GM21515 (cell line): Measurements from ENCODE around the gene KCNIP2.
A peak's percentile ranks its signal among the peaks of the same experiment; 100 is the strongest.
"Not testable (repeated sequence)": the region's sequence is repeated elsewhere in the genome, so short reads cannot be mapped to it uniquely, and the experiment has no call there.

Experiments
- ATAC-seq: cut with Tn5 transposase; IDR thresholded peaks from one replicate; pipeline ENCODE4 v1.9.1; 2021; ENCODE audit not compliant: unreplicated experiment

Gene KCNIP2

DNA sequence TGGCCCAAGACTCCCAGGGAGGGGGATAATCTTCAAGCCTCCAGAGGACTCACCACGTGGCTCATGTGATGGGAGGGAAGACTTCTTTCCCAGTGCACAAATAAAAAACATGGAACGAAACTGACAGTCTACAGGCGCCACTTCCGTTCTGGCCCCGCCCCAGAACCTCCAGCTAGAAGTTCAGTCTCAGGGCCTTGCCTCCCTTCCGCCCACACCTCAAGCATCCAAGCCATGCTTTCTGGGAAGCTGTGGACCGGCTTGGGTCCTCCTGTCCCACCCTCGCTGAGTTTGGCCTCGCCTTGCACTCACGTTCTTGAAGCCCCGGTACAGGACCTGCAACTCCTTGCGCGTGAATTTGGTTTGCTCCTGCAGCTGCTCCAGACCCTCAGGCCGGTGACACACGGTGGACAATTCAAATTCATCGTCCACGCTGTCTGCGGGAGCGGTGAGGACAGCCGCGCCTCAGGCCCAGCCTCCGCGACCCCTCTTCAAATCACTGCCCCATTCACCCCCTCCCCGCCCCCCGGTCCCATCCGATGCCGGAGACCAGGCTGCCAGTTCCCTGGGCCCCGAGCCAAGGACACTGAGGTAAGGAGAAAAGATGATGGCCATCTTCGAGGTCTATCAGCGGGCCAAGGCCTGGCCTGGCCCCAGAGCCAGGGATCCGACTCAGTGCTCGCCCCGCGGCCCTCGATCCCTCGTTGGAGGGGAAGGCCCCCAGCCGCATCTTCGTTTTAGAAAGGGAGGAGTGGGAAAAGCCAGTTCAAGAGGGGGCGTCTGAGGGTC lies 14.6 kb downstream of the KCNIP2 start:
- ATAC-seq, result no peak

- ATAC-seq, result no peak
These were observed 15.5 kb downstream of the KCNIP2 start for GRCh38 chr10:101827919-101828600.

GRCh38 chr10:101826852-101827434 lies 16.7 kb downstream of the KCNIP2 start:
- ATAC-seq, result no peak

DNA sequence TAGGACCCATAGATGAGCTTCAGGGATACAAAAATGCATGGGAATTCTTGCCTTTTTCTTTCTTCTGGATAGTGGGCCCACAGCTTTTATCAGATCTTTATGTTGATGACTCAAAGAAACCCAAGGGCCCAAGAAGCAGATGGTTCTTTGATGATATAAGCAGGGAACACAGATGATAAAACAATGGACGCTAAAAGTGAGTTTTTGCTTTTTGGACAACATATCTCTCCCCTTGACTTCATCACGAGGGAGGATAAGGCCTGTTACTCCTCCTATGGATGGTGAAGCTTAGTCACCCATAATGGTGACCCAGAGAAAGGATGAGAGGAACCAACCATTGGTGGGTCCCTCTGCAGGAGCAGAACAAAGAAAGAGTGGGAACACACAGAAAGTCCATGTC lies 18.9 kb downstream of the KCNIP2 start:
- ATAC-seq, result no peak

DNA sequence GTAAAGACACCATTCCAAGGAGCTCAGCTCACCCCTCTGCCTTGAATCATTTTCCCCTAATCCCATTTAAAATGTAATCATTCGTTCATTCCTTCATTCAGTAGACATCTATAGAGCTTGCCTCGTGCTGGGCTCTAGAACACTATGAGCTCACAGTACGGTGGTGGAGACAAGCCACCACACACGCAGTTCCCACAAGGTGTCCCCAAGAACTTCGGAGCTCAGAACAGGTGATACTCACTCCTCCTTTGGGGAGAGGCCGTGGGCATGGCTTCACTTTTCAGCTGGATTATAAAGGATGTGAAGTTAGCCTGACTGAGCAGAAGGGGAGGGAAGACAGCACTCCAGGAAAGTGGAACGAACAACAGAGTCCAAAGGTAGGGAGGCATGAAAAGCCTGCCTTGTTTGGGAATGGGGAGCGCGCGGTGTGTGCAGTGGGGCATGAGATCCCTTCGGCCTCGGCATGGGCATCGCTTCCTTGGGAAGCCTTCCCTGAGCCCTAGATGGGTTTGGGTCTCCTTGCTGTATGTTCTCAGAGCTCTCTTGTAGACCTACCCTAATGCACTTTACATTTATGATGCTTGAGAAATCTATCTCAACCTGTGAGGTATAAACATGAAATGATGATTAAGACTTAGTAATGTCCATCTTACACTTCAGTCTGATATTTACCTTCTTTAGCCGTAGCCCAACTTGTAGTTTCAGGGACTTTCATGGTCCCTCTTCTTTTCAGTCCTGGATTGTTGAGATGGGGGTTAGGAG lies 24.5 kb downstream of the KCNIP2 start:
- peak; percentile 27 for ATAC-seq

DNA sequence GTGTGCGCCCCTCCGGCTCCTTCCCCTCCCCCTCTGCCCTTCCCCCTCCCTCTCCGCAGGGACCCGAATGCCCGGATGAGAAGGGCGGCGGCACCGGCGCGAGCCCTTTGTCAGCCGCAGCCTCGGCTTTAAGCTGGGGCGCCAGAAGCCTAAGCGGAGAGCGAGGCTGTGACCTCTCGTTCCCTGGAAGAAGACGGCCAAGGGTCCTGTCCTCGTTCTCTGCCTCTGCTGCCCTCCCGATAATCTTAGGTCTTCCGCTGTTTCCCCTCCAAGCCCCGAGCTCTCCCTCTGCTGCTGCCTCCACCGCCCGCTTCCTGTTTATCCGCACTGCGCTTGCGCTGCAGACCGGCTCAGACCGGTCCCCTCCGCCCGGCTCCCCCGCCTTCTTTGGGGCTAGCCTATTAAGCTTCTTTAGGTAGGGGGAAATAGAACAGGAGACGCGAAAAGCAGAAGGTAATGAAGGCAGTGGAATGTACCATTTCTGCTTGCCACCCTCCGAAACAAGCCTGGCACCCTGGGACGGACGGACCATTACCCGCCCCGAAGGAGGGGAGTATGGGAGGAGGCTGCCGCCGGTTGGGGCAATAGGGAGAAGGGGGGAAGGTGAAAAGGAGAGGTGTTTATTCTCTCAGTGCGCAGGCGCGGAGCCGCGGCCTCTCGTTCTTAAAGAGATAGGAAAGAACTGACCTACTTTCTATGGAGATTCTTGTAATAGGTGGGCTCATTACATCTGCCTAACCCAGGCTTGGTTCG lies 25.3 kb downstream of the KCNIP2 start, which contains the start of gene OGA:
Gene OGA (minus strand): TSS at position 326 of the 753 bp plus-strand sequence. CDS start 422 bp downstream, outside the sequence.
- peak; percentile 77 for ATAC-seq

DNA sequence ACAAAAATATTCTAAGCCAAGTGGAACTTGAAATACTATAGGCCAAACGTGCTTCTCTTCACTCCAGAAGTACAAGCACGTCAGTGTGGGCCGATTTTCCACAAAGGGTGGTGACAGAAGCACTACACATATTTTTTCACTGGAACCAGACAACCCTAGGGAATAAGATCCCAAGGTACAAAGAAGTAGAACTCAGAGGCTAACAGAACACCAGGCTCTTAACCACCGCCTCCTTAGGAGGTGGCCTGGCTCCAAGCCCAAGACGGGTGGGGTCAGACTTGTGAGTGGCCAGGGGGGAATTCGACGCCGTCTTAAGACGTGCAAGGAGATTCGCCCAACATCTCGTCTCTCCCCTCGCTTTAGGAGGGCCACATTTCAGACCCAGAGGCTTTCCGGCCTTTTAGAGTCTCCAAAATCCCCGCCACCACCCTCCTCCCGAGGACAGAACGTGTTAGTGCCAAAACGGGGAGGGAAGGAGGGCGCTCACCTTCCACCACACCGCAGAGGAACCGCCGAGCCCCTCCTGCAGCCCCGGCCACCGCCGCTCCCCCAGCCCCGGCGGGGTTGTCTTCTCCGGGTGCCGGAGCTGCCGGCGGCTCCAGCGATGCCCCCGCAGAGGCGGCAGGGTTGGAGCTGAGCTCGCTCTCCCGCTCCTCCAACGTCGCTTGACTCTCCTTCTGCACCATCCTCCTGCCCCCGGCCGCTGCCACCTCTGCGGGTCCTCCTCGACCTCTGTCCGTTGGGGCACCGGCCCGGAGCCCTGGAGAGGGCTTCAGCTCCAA lies 26.1 kb downstream of the KCNIP2 start:
- peak; percentile 12 for ATAC-seq

GRCh38 chr10:101816913-101817336 lies 26.7 kb downstream of the KCNIP2 start:
- ATAC-seq, result no peak

- no peak for ATAC-seq
These were observed 27.2 kb downstream of the KCNIP2 start for GRCh38 chr10:101816376-101816775.

GRCh38 chr10:101814466-101815071 lies 29.0 kb downstream of the KCNIP2 start:
- ATAC-seq, result no peak

DNA sequence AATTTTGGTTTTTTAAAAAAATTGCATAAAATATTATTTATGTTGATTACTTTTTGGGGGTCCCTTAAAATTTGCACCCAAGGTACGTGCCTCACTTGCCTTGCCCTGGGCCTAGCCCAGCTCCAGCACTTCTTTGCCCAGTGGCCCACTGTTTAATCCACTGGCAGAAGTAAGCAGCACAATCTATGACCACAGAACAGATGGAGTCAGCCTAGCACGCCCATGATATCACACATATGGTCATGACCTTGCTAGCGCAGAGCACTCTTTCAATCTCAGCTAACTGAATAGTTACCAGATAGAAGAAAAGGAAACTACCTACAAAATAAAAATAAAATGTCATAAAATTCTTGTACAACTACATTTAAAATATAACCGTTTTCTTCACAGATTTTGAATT lies 31.0 kb downstream of the KCNIP2 start:
- ATAC-seq, result no peak

GRCh38 chr10:101807158-101807557 lies 36.4 kb downstream of the KCNIP2 start:
- ATAC-seq, result no peak

DNA sequence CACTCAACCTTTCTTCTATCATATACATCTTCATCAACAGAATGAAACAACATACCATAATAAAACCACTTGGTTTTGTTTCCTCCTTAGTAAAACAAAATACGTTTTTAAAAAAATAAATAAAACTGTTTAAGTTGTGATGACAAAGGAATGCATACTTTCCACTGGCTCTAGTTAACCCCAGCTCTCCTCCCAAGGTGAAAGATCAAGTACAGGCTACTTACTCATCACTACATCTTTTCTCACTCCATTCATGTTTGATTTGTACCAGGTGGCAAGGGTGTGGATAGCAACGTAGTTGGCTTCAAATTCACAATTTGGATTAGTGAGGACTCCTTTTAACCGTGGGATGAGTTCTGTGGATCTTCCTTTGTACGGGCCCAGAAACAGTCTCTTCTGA lies 40.1 kb downstream of the KCNIP2 start:
- no peak for ATAC-seq

GRCh38 chr10:101797403-101798059 lies 46.1 kb downstream of the KCNIP2 start:
- ATAC-seq, result no peak

GRCh38 chr10:101793526-101793925 lies 50.1 kb downstream of the KCNIP2 start:
- no peak for ATAC-seq

DNA sequence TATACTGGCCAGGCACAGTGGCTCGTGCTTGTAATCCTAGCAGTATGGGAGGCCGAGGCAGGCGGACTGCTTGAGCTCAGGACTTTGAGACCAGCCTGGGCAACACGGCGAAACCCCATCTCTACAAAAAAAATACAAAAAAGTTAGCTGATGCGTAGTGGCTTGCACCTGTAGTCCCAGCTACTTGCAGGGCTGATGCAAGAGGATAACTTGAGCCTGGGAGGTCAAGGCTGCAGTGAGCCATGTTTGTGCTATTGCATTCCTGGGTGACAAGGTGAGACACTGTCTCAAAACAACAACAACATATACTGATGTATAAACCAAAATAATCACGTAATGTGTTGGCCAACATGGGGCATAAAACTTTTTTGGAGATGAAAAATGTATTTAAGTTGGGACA lies 53.9 kb downstream of the KCNIP2 start:
- ATAC-seq, result no peak

DNA sequence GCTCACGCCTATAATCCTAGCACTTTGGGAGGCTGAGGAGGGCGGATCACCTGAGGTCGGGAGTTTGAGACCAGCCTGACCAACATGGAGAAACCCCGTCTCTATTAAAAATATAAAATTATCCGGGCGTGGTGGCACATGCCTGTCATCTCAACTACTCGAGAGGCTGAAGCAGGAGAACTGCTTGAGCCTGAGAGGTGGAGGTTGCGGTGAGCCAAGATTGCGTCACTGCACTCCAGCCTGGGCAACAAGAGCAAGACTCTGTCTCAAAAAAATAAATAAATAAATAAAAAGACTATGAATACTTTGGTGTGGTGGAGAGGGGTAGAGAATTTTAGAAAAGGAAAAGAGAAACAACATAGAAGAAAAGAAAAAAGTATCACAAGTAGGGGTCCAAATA lies 54.4 kb downstream of the KCNIP2 start:
- not testable (repeated sequence) for ATAC-seq

GRCh38 chr10:101785801-101786200 lies 57.8 kb downstream of the KCNIP2 start:
- ATAC-seq, result no peak

DNA sequence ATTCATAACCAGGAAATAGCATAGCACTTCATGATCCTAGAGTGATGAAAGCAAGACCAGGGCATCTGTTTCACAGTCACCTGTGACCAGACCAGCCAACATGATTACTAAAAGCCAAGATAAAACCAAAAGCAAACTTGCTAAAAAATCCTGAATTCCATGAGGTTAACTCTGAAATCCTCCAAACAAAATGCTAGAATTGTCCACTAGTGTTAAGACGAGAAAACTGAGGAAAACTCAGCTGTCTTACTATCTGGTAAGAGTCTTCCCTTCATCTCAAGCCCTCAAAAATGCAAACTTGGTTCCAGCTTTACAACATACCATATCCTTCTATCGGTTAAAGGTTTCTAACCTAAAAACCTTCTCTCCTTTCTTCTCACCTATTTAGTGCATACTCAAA lies 59.0 kb downstream of the KCNIP2 start:
- ATAC-seq, result no peak
